ENCODE data around the gene HLTF. TPM values are rescaled to one million over a fixed set of nuclear protein-coding genes. Genes with fewer than 3 reads are reported as not detected.

HLTF gene
- total and polyA plus RNA-seq, 2 donors (not counting 1 experiment from before 2014, with no cell fraction given), result 3.3 to 22.9 TPM

GRCh38 chr3:149080699-149081091 lies 5.6 kb downstream of the HLTF start:
- Histone ChIP-seq H3K79me2 (ENCODE audit: control insufficient read depth, insufficient read depth, low read length) (peaks cover 34% of the 10 kb centered on the region), H3K4me1 (ENCODE audit: control insufficient read depth in 2 of 2, insufficient read depth in 2 of 2, low read length in 2 of 2) (peaks cover 7 to 8% of the 10 kb centered on the region in 2 donors), H3K27ac (ENCODE audit: low read length in 2 of 2) (no peak overlapping the region), H3K9me3 (ENCODE audit: control extremely low read depth in 1 of 3, control insufficient read depth in 2 of 3, insufficient read depth in 1 of 3, low read length in 2 of 3) (no peaks in the 10 kb centered on the region), H3K27me3 (replicated peaks in 1 of 4; ENCODE audit: control extremely low read depth in 1 of 4, control insufficient read depth in 3 of 4, insufficient read depth in 4 of 4, low read length in 3 of 4) (no peaks in the 10 kb centered on the region), H2AFZ (ENCODE audit: insufficient read depth, low read depth, low read length, poor library complexity, severe bottlenecking) (no peak overlapping the region), H3K9ac (ENCODE audit: low read length) (no peak overlapping the region), H3K4me2 (replicated peaks; ENCODE audit: low read depth, low read length, poor library complexity, severe bottlenecking) (no peak overlapping the region), H3K36me3 (replicated peaks in 1 of 2; ENCODE audit: control extremely low read depth in 1 of 2, control insufficient read depth in 1 of 2, extremely low read depth in 1 of 2, insufficient read depth in 2 of 2, low read length in 1 of 2) (peaks cover 0 to 3% of the 10 kb centered on the region in 2 experiments), H3K4me3 (ENCODE audit: control extremely low read depth in 1 of 5, extremely low read depth in 1 of 5, insufficient read depth in 1 of 5, low read depth in 2 of 5, low read length in 4 of 5) (no peak overlapping the region), H4K20me1 (ENCODE audit: control insufficient read depth, insufficient read depth, low read length, poor library complexity, severe bottlenecking) (no peaks in the 10 kb centered on the region)
- ChIA-PET POLR2A (no interaction called here), CTCF (no interaction called here)
- no peak overlapping the region for H3K4me3 Mint-ChIP-seq
- WGBS (ENCODE audit: insufficient coverage), result no CpG with 5 or more reads among the region's 2 CpGs
- intact Hi-C loops (cut with micrococcal nuclease), result no loop called here
- TF ChIP-seq CTCF (IDR thresholded peaks at IDR 0.05) (no peak), EZH2 (IDR thresholded peaks at IDR 0.05; ENCODE audit: borderline replicate concordance, insufficient read depth, low read depth, low read length, poor library complexity, severe bottlenecking) (no peak)
- H3K27me3 Mint-ChIP-seq, result no peaks in the 10 kb centered on the region
- H3K9me3 Mint-ChIP-seq (ENCODE audit: insufficient read depth), result no peaks in the 10 kb centered on the region
- no peak overlapping the region for H3K27ac Mint-ChIP-seq
- ATAC-seq (ENCODE audit: low read depth) (no peak), DNase-seq (no peak)
- peaks cover 9% of the 10 kb centered on the region for H3K4me1 Mint-ChIP-seq

GRCh38 chr3:149080011-149080698 lies 6.2 kb downstream of the HLTF start:
- WGBS (ENCODE audit: insufficient coverage), result no CpG with 5 or more reads among the region's 3 CpGs
- DNase-seq, result no peak
- ChIA-PET POLR2A (no interaction called here), CTCF (interaction anchor here (0.6 kb wide), 1 partner anchor 853 kb away, joined by 3 read pairs; no protein-coding TSS in a partner anchor)
- peaks cover 6% of the 10 kb centered on the region for H3K4me1 Mint-ChIP-seq
- Histone ChIP-seq H3K4me2 (replicated peaks; ENCODE audit: low read depth, low read length, poor library complexity, severe bottlenecking) (no peak overlapping the region), H3K79me2 (ENCODE audit: control insufficient read depth, insufficient read depth, low read length) (peaks cover 34% of the 10 kb centered on the region), H4K20me1 (ENCODE audit: control insufficient read depth, insufficient read depth, low read length, poor library complexity, severe bottlenecking) (no peaks in the 10 kb centered on the region), H3K4me1 (ENCODE audit: control insufficient read depth in 2 of 2, insufficient read depth in 2 of 2, low read length in 2 of 2) (peaks cover 3% of the 10 kb centered on the region in 2 donors), H3K4me3 (ENCODE audit: control extremely low read depth in 1 of 5, extremely low read depth in 1 of 5, insufficient read depth in 1 of 5, low read depth in 2 of 5, low read length in 4 of 5) (no peak overlapping the region), H3K36me3 (replicated peaks in 1 of 2; ENCODE audit: control extremely low read depth in 1 of 2, control insufficient read depth in 1 of 2, extremely low read depth in 1 of 2, insufficient read depth in 2 of 2, low read length in 1 of 2) (peaks cover 0 to 6% of the 10 kb centered on the region in 2 experiments), H2AFZ (ENCODE audit: insufficient read depth, low read depth, low read length, poor library complexity, severe bottlenecking) (no peak overlapping the region), H3K9ac (ENCODE audit: low read length) (no peak overlapping the region), H3K9me3 (ENCODE audit: control extremely low read depth in 1 of 3, control insufficient read depth in 2 of 3, insufficient read depth in 1 of 3, low read length in 2 of 3) (no peaks in the 10 kb centered on the region), H3K27me3 (replicated peaks in 1 of 4; ENCODE audit: control extremely low read depth in 1 of 4, control insufficient read depth in 3 of 4, insufficient read depth in 4 of 4, low read length in 3 of 4) (no peaks in the 10 kb centered on the region), H3K27ac (ENCODE audit: low read length in 2 of 2) (no peak overlapping the region)
- H3K27me3 Mint-ChIP-seq, result no peaks in the 10 kb centered on the region
- intact Hi-C loops (cut with micrococcal nuclease), result no loop called here
- H3K4me3 Mint-ChIP-seq, result no peak overlapping the region
- no peak for ATAC-seq (ENCODE audit: low read depth)
- TF ChIP-seq CTCF (IDR thresholded peaks at IDR 0.05), result no peak
- TF ChIP-seq EZH2 (IDR thresholded peaks at IDR 0.05; ENCODE audit: borderline replicate concordance, insufficient read depth, low read depth, low read length, poor library complexity, severe bottlenecking), result no peak
- H3K9me3 Mint-ChIP-seq (ENCODE audit: insufficient read depth), result no peaks in the 10 kb centered on the region
- no peak overlapping the region for H3K27ac Mint-ChIP-seq
